HEK293 (cell line): ENCODE measurements around the gene ZNF565.

ENCODE experiments used
- BCL11A ChIP-seq: fragments of 450-650 bp; formaldehyde crosslinking; IDR thresholded peaks from 2 replicates; pipeline ENCODE4 v1.5.1; 2016; ENCODE audit warnings: low read depth, missing biosample characterization, missing genetic modification characterization
- ELK4 ChIP-seq: IDR thresholded peaks from 2 replicates; pipeline ENCODE4 v1.6.1; 2011; ENCODE audit warnings: mild to moderate bottlenecking, low read depth, low read length, borderline replicate concordance
- GLIS2 ChIP-seq: fragments of 450-650 bp; formaldehyde crosslinking; IDR thresholded peaks from 2 replicates; pipeline ENCODE4 v1.5.1; 2016; ENCODE audit warnings: missing biosample characterization, missing genetic modification characterization
- KLF17 ChIP-seq: fragments of 450-650 bp; formaldehyde crosslinking; IDR thresholded peaks from 2 replicates; pipeline ENCODE4 v1.5.1; 2016; ENCODE audit warnings: missing biosample characterization, missing genetic modification characterization
- OVOL3 ChIP-seq: fragments of 450-650 bp; formaldehyde crosslinking; IDR thresholded peaks from 2 replicates; pipeline ENCODE4 v1.5.1; 2016; ENCODE audit warnings: missing biosample characterization, missing genetic modification characterization
- PRDM4 ChIP-seq: fragments of 450-650 bp; formaldehyde crosslinking; IDR thresholded peaks from 2 replicates; pipeline ENCODE4 v1.5.1; 2017; ENCODE audit warnings: missing biosample characterization, missing genetic modification characterization
- RBAK ChIP-seq: fragments of 450-650 bp; formaldehyde crosslinking; IDR thresholded peaks from 2 replicates; pipeline ENCODE4 v1.5.1; 2016; ENCODE audit warnings: missing biosample characterization, missing genetic modification characterization
- SP2 ChIP-seq: fragments of 450-650 bp; formaldehyde crosslinking; IDR thresholded peaks from 2 replicates; pipeline ENCODE4 v1.5.1; 2016; ENCODE audit warnings: missing biosample characterization, missing genetic modification characterization
- YY1 ChIP-seq: fragments of 450-650 bp; formaldehyde crosslinking; IDR thresholded peaks from 2 replicates; pipeline ENCODE4 v1.5.1; 2018; ENCODE audit warnings: missing biosample characterization, missing genetic modification characterization
- ZBTB20 ChIP-seq: fragments of 450-650 bp; formaldehyde crosslinking; IDR thresholded peaks from 2 replicates; pipeline ENCODE4 v1.5.1; 2016; ENCODE audit warnings: missing biosample characterization, missing genetic modification characterization
- ZBTB21 ChIP-seq: fragments of 450-650 bp; formaldehyde crosslinking; IDR thresholded peaks from 2 replicates; pipeline ENCODE4 v1.5.1; 2017; ENCODE audit warnings: missing biosample characterization, missing genetic modification characterization
- ZBTB8A ChIP-seq: fragments of 450-650 bp; formaldehyde crosslinking; IDR thresholded peaks from 2 replicates; pipeline ENCODE4 v1.5.1; 2016; ENCODE audit warnings: missing biosample characterization, missing genetic modification characterization
- ZFP69B ChIP-seq: fragments of 450-650 bp; formaldehyde crosslinking; IDR thresholded peaks from 2 replicates; pipeline ENCODE4 v1.5.1; 2016; ENCODE audit warnings: missing biosample characterization, missing genetic modification characterization
- ZNF155 ChIP-seq: fragments of 450-650 bp; formaldehyde crosslinking; IDR thresholded peaks from 2 replicates; pipeline ENCODE4 v1.5.1; 2016; ENCODE audit warnings: missing biosample characterization, missing genetic modification characterization
- ZNF16 ChIP-seq: fragments of 450-650 bp; formaldehyde crosslinking; IDR thresholded peaks from 2 replicates; pipeline ENCODE4 v1.5.1; 2016; ENCODE audit warnings: low read depth, missing biosample characterization, missing genetic modification characterization
- ZNF280D ChIP-seq: fragments of 450-650 bp; formaldehyde crosslinking; IDR thresholded peaks from 2 replicates; pipeline ENCODE4 v1.5.1; 2016; ENCODE audit warnings: missing biosample characterization, missing genetic modification characterization
- ZNF341 ChIP-seq: fragments of 450-650 bp; formaldehyde crosslinking; IDR thresholded peaks from 2 replicates; pipeline ENCODE4; 2016; ENCODE audit warnings: low read depth, missing biosample characterization, missing genetic modification characterization
- ZNF350 ChIP-seq: fragments of 450-650 bp; formaldehyde crosslinking; IDR thresholded peaks from 2 replicates; pipeline ENCODE4 v1.5.0; 2017; ENCODE audit warnings: missing biosample characterization, mild to moderate bottlenecking, missing genetic modification characterization
- ZNF394 ChIP-seq: fragments of 450-650 bp; formaldehyde crosslinking; IDR thresholded peaks from 2 replicates; pipeline ENCODE4 v1.5.1; 2016; ENCODE audit warnings: missing biosample characterization, missing genetic modification characterization, mild to moderate bottlenecking, moderate library complexity, borderline replicate concordance
- ZNF596 ChIP-seq: fragments of 450-650 bp; IDR thresholded peaks from 2 replicates; pipeline ENCODE4 v1.5.0; 2018; ENCODE audit warnings: missing biosample characterization, mild to moderate bottlenecking, missing genetic modification characterization, moderate library complexity
- ZNF610 ChIP-seq: fragments of 450-650 bp; formaldehyde crosslinking; IDR thresholded peaks from 2 replicates; pipeline ENCODE4 v1.5.1; 2016; ENCODE audit warnings: missing biosample characterization, missing genetic modification characterization, borderline replicate concordance
- ZNF658 ChIP-seq: fragments of 450-650 bp; formaldehyde crosslinking; IDR thresholded peaks from 2 replicates; pipeline ENCODE4; 2016; ENCODE audit warnings: missing biosample characterization, missing genetic modification characterization
- ZNF660 ChIP-seq: fragments of 450-650 bp; IDR thresholded peaks from 2 replicates; pipeline ENCODE4 v1.5.1; 2018; ENCODE audit warnings: missing biosample characterization, mild to moderate bottlenecking, missing genetic modification characterization
- ZXDB ChIP-seq: fragments of 450-650 bp; formaldehyde crosslinking; IDR thresholded peaks from 2 replicates; pipeline ENCODE4 v1.5.1; 2016; ENCODE audit warnings: missing biosample characterization, missing genetic modification characterization
- TF ChIP-seq, protein P1 (sequence below): fragments of 450-650 bp; formaldehyde crosslinking; IDR thresholded peaks from 2 replicates; pipeline ENCODE4 v1.5.1; 2016; ENCODE audit warnings: missing biosample characterization, missing genetic modification characterization

ZNF565 gene

DNA sequence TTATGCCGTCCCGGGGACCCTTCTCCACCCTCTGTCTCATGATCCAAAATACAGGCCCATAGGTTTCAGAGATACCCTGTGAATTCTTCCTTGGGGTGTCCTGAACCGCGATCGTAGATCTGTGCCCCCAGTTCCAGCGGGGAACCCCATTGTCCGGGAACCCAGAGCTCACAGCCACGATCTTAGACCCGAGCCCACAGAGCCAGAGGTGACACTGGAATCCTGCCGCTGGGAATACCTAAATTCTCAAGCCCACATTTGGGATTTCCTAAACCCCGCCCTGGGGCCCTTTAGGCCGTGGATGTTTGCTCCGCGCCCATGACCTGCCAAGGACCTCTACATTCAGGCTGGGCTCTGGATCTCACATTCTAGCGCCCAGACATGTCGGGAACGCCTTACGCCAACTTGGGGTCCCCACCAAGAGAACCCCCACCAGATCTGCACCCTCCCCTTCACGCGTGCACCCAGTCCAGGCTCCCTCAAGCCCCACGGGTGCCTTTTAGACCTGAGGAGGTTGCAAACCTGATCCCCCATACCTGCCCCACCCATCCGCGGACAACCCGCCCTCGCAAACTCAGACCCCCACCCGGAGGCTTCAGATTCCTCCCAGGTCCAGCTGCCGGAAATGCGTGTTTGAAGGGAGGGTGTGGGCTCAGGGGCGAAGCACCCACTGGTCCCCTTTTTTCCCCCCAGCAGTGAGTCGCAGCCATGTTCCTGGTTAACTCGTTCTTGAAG is 74.0 kb downstream of the ZNF565 start (continued):
- TF ChIP-seq ZNF341 (tag by site-specific recombination), result peak; percentile 64
- TF ChIP-seq ZNF596 (tag by site-specific recombination), result no peak
- TF ChIP-seq ZBTB8A (tag by site-specific recombination), result peak; percentile 82
- TF ChIP-seq ZNF660 (tag by site-specific recombination), result 0 out of 2 replicates have a peak, but pooled peaks have one; percentile 19
- TF ChIP-seq, protein P1, sequence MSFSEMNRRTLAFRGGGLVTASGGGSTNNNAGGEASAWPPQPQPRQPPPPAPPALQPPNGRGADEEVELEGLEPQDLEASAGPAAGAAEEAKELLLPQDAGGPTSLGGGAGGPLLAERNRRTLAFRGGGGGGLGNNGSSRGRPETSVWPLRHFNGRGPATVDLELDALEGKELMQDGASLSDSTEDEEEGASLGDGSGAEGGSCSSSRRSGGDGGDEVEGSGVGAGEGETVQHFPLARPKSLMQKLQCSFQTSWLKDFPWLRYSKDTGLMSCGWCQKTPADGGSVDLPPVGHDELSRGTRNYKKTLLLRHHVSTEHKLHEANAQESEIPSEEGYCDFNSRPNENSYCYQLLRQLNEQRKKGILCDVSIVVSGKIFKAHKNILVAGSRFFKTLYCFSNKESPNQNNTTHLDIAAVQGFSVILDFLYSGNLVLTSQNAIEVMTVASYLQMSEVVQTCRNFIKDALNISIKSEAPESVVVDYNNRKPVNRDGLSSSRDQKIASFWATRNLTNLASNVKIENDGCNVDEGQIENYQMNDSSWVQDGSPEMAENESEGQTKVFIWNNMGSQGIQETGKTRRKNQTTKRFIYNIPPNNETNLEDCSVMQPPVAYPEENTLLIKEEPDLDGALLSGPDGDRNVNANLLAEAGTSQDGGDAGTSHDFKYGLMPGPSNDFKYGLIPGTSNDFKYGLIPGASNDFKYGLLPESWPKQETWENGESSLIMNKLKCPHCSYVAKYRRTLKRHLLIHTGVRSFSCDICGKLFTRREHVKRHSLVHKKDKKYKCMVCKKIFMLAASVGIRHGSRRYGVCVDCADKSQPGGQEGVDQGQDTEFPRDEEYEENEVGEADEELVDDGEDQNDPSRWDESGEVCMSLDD, result peak; percentile 83
- TF ChIP-seq ZBTB21 (tag by site-specific recombination), result peak; percentile 41; the same call in 1 of the 2 replicates
- TF ChIP-seq KLF17 (tag by site-specific recombination), result peak; percentile 90
- peak; percentile 5 for TF ChIP-seq SP2 (tag by site-specific recombination)
- 0 out of 2 replicates have a peak, but pooled peaks have one; percentile 11 for TF ChIP-seq ZNF16 (tag by site-specific recombination)
- TF ChIP-seq ZBTB20 (tag by site-specific recombination), result peak; percentile 98
- TF ChIP-seq GLIS2 (tag by site-specific recombination), result peak; percentile 97
- peak; percentile 87; the same call in 1 of the 2 replicates for TF ChIP-seq BCL11A (tag by site-specific recombination)
- 0 out of 2 replicates have a peak, but pooled peaks have one; percentile 41 for TF ChIP-seq ZNF610
- TF ChIP-seq ZNF658, result no peak
- TF ChIP-seq YY1, result 0 out of 2 replicates have a peak, but pooled peaks have one; percentile 9
- no peak for TF ChIP-seq RBAK (tag by site-specific recombination)
- TF ChIP-seq PRDM4, result peak; percentile 18; the same call in 1 of the 2 replicates
- peak; percentile 14 for TF ChIP-seq ZXDB (tag by site-specific recombination)
- TF ChIP-seq ZNF394, result no peak
- TF ChIP-seq OVOL3 (tag by site-specific recombination), result 0 out of 2 replicates have a peak, but pooled peaks have one; percentile 21
- peak; percentile 31; the same call in 1 of the 2 replicates for TF ChIP-seq ZFP69B (tag by site-specific recombination)
- no peak for TF ChIP-seq ZNF280D (tag by site-specific recombination)
- TF ChIP-seq ZNF155 (tag by site-specific recombination), result no peak
- TF ChIP-seq ZNF350 (tag by site-specific recombination), result no peak
- TF ChIP-seq ELK4, result no peak
